Gastroesophageal sphincter (tissue), 4 donors: Measurements from ENCODE around the gene TNFRSF14. TPM values are rescaled to one million over a fixed set of nuclear protein-coding genes. Genes with fewer than 3 reads are reported as not detected.

ENCODE experiments used
- ATAC-seq: fragments of 150-250 bp; one replicate; pipeline ENCODE4 v1.9.1; 2016; ENCODE audit warnings: mild to moderate bottlenecking, moderate library complexity
- H3K27ac ChIP-seq, 4 donors: fragments of 200-600 bp; sonication (generic) in 3 of 4; 1 replicate in 3 of 4; 2 replicates in 1 of 4; pipeline ENCODE4 v1.5.1; 2016 to 2019
- H3K27me3 ChIP-seq: fragments of 200-600 bp; sonication (generic); one replicate; pipeline ENCODE4 v1.5.1; 2019
- H3K36me3 ChIP-seq, 2 donors: fragments of 200-600 bp; sonication (generic); one replicate each; pipeline ENCODE4 v1.5.1; 2019; ENCODE audit warnings: control low read depth in 1 of 2
- H3K4me1 ChIP-seq, 3 donors: fragments of 200-600 bp; sonication (generic); 1 replicate in 2 of 3; 2 replicates in 1 of 3; pipeline ENCODE4 v1.5.1; 2016 to 2019; ENCODE audit warnings: control low read depth in 2 of 3
- H3K4me3 ChIP-seq, 2 donors: fragments of 200-600 bp; sonication (generic); one replicate each; pipeline ENCODE4 v1.5.1; 2019; ENCODE audit warnings: mild to moderate bottlenecking in 1 of 2, moderate library complexity in 1 of 2
- H3K9me3 ChIP-seq, 3 donors: fragments of 200-600 bp; sonication (generic); one replicate each; pipeline ENCODE4 v1.5.1; 2017 to 2019; ENCODE audit warnings: control low read depth in 2 of 3
- EP300 ChIP-seq: sonication (generic); formaldehyde crosslinking; IDR thresholded peaks from one replicate; pipeline ENCODE4 v1.6.1; 2017; ENCODE audit warnings: antibody characterized with exemption, mild to moderate bottlenecking
- POLR2A ChIP-seq, 2 donors: fragments of 450-650 bp; IDR thresholded peaks; one replicate each; pipeline ENCODE4 v1.6.1; 2017; ENCODE audit warnings: antibody characterized with exemption in 2 of 2, mild to moderate bottlenecking in 2 of 2, moderate library complexity in 1 of 2
- POLR2AphosphoS5 ChIP-seq: sonication (generic); formaldehyde crosslinking; IDR thresholded peaks from one replicate; pipeline ENCODE4 v1.6.1; 2017; ENCODE audit warnings: antibody characterized with exemption
- WGBS, 2 donors: methylation state at CpG; one replicate each; pipeline ENCODE4 v1.1.5; 2018; ENCODE audit warnings: low coverage in 1 of 2; 5-methylcytosine and 5-hydroxymethylcytosine counted together
- total RNA-seq, 4 donors: library from RNA; depleted of rRNA; stranded (reverse); fragments of >200 nt; gene quantifications; one replicate each; pipeline ENCODE4 v1.1.0, GENCODE V29; 2016
- TF ChIP-seq, protein P1 (sequence below), 4 experiments: fragments of 200-600 bp in 2 of 4; fragments of 450-650 bp in 2 of 4; sonication (generic) in 1 of 4; IDR thresholded peaks; one replicate each; pipeline ENCODE4 v1.5.1; 2017 to 2019; ENCODE audit warnings: antibody characterized with exemption in 4 of 4, mild to moderate bottlenecking in 2 of 4, moderate library complexity in 2 of 4

TNFRSF14 gene
- total RNA-seq, 4 donors from 2014 or later = 23.0 to 81.6 (median 36.9) TPM

DNA sequence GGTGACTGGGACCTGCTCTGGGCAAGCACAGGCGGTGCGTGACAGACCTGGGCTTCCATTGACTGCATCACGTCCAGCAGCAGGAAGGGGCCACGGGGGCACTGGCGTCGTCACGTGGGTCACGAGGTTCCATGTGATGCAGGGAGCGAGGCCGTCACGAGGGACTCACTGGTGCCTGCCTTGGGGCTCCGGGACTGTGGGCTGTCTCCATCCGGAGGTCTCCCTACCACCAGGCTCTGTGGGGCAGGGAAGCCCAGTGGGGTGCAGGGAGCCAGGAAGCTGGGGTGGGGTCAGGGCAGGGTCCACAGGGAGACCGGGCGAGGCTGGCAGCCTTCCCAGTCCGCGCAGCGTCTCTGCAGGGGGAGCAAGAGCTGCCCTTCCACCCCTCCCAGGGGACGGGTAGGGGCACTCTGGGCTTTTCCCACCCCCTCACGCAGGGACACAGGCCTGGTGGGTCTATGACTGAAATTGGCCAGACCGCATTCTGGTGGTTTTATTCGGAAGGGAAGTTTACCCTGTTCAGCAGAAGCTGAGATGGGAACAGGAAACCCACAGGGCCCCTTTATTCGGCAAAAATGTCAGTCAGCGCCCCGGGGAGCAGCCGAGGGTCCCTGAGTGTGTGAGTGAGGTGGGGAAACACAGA, 416 bp upstream of the TNFRSF14 start:
- peak; percentile 81 for ATAC-seq
- WGBS, 2 donors = no CpG with 5 or more reads among the region's 26 CpGs
- H3K27ac ChIP-seq = peak overlapping the region; percentile 51 to 90 (median 86)
- H3K4me3 ChIP-seq = peak overlapping the region; percentile 58 to 64
- TF ChIP-seq, protein P1, sequence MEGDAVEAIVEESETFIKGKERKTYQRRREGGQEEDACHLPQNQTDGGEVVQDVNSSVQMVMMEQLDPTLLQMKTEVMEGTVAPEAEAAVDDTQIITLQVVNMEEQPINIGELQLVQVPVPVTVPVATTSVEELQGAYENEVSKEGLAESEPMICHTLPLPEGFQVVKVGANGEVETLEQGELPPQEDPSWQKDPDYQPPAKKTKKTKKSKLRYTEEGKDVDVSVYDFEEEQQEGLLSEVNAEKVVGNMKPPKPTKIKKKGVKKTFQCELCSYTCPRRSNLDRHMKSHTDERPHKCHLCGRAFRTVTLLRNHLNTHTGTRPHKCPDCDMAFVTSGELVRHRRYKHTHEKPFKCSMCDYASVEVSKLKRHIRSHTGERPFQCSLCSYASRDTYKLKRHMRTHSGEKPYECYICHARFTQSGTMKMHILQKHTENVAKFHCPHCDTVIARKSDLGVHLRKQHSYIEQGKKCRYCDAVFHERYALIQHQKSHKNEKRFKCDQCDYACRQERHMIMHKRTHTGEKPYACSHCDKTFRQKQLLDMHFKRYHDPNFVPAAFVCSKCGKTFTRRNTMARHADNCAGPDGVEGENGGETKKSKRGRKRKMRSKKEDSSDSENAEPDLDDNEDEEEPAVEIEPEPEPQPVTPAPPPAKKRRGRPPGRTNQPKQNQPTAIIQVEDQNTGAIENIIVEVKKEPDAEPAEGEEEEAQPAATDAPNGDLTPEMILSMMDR (IDR thresholded peaks at IDR 0.05) = no peak
- TF ChIP-seq EP300 (no peak), POLR2A (IDR thresholded peaks at IDR 0.05) (peak; percentile 32 to 68), POLR2AphosphoS5 (peak; percentile 57)
- H3K4me1 ChIP-seq = peaks cover 0 to 63% (median 18%) of the 10 kb centered on the region in 3 donors
- H3K9me3 ChIP-seq = no peaks in the 10 kb centered on the region
- H3K27me3 ChIP-seq = peaks cover 5% of the 10 kb centered on the region
- H3K36me3 ChIP-seq = peaks cover 0 to 29% of the 10 kb centered on the region in 2 donors

DNA sequence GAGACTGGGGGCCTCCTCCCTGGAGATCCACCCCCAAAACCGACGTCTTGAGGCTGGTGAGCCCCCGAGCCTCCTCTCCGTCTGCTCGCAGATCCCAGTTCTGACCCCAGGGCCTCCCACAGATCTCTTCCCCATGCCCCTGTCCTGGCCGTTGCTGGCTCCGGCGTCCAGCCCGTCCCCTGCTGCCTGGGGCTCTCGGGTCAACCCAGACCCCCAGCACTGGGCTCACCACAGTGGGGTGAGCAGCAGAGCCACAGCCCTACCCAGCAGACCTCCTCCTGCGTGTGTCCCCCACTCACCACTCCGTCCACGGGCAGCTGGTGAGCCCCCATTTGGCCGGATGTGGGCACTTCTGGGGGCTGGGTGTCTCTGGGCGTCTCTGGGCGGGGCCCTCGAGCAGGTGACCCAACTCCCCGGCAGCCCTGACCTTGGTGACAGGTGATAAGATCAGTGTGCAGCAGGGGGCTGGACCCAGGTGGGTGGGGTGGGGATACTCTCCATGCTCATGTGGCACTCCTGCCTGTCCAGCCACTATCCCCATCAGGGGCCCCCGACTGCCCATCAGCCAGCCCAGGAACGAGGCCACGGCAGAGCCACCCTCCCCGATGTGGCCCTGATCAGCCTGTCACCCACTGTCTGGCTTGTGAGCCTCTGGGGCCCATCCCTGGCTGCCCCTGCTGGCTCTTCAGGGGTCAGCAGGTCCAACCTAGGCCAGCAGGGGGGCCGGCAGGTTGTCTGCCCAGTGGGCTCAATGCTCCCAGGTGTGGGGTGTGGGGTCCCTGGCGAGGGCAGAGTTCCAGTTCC, 709 bp downstream of the TNFRSF14 start:
- WGBS, 2 donors = 0% methylated on average over 1 to 3 of the region's 24 CpGs
- TF ChIP-seq POLR2A (IDR thresholded peaks at IDR 0.05) = no peak
- TF ChIP-seq, protein P1 (IDR thresholded peaks at IDR 0.05) = no peak
- no peak for TF ChIP-seq POLR2AphosphoS5
- no peak for TF ChIP-seq EP300
- peak; percentile 4 for ATAC-seq
- Histone ChIP-seq H3K27me3 (no peaks in the 10 kb centered on the region), H3K4me3 (peak overlapping the region; percentile 58 to 64), H3K36me3 (peaks cover 0 to 40% of the 10 kb centered on the region in 2 donors), H3K9me3 (no peaks in the 10 kb centered on the region), H3K27ac (peak overlapping the region; percentile 51 to 90 (median 86)), H3K4me1 (peaks cover 0 to 63% (median 18%) of the 10 kb centered on the region in 3 donors)

DNA sequence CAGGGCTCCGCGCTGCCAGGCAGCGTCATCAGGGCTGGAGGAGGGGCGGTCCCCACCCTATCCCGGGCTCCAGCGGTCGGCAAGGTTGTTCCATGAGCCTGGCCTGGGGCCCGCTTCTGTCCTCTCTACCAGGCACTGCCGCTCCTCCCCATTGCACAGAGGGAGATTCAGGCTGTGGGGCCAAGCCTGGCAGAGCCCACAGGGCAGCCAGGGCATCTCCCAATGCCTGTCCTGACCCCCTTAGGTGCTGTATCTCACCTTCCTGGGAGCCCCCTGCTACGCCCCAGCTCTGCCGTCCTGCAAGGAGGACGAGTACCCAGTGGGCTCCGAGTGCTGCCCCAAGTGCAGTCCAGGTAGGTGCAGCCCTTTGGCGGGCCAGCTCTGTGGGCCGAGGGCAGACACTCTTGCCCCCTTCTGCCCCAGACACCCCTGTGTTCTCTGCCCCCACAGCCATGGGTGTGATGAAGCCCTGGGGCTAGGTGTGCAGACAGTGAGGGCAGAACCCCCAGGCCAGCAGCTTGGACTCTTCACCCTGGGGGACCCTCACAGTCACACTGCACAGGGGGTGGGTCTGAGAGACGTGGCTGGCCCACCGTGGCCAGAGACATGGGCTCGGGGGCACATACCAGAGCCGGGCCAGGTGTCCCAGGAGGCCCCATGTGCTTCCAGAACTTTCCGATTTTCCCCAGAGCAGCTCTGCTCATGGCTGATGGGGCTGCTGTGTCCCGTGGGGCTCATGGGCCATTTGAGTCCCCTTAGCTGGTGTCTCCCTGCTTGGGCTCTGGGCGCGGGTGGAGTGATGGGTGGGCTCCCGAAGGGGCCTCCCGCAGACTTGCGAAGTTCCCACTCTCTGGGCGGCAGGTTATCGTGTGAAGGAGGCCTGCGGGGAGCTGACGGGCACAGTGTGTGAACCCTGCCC, 1.6 kb downstream of the TNFRSF14 start:
- Histone ChIP-seq H3K36me3 (peaks cover 0 to 49% of the 10 kb centered on the region in 2 donors), H3K4me3 (peak overlapping the region in 1 of 2 donors; percentile 58), H3K9me3 (no peaks in the 10 kb centered on the region), H3K4me1 (peaks cover 0 to 63% (median 18%) of the 10 kb centered on the region in 3 donors), H3K27me3 (no peaks in the 10 kb centered on the region), H3K27ac (peak overlapping the region in 3 of 4 donors; percentile 84 to 90 (median 87))
- WGBS, 2 donors = no CpG with 5 or more reads among the region's 30 CpGs
- TF ChIP-seq, protein P1 (IDR thresholded peaks at IDR 0.05) = no peak
- TF ChIP-seq POLR2A (IDR thresholded peaks at IDR 0.05) = no peak
- TF ChIP-seq POLR2AphosphoS5 = no peak
- no peak for TF ChIP-seq EP300
- ATAC-seq = no peak

DNA sequence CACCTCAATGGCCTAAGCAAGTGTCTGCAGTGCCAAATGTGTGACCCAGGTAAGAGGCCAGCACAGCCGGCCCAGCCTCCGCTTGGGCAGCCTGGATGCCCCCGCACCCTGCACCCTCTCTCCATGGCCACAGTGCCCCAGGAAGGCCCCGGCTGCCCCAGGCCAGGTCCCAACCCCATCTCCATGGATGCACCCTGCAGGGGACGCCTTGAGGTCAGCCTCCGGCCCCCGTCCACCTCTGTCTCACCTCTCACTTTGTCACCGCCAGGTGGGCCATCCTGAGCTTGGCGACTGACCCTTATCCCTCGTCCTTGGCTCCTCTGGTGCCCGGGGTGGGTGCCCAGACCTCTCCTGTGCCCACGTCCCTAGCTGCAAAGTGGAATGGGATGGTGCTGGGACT, 2.2 kb downstream of the TNFRSF14 start:
- no peak for ATAC-seq
- Histone ChIP-seq H3K9me3 (no peaks in the 10 kb centered on the region), H3K27ac (no peak overlapping the region), H3K4me1 (peaks cover 0 to 63% (median 18%) of the 10 kb centered on the region in 3 donors), H3K27me3 (no peaks in the 10 kb centered on the region), H3K36me3 (peaks cover 0 to 56% of the 10 kb centered on the region in 2 donors), H3K4me3 (no peak overlapping the region)
- TF ChIP-seq, protein P1 (IDR thresholded peaks at IDR 0.05) = no peak
- no peak for TF ChIP-seq POLR2AphosphoS5
- TF ChIP-seq POLR2A (IDR thresholded peaks at IDR 0.05) = no peak
- TF ChIP-seq EP300 = no peak
- WGBS, 2 donors = 97% methylated on average over 5 of the region's 12 CpGs; no CpG with 5 or more reads in 1 of the 2 donors
